Activated CD4-positive, CD25-positive, alpha-beta regulatory T cell (primary cell): Measurements from ENCODE around the gene TSPAN8.
"Not testable (repeated sequence)": the region's sequence is repeated elsewhere in the genome, so short reads cannot be mapped to it uniquely, and the experiment has no call there.

ENCODE experiments used
- DNase-seq, 4 experiments: peaks; one replicate each; lab custom pipeline; 2025; lab: John Stamatoyannopoulos, UW

Gene TSPAN8

GRCh38 chr12:71125949-71126348 is 31.9 kb downstream of the TSPAN8 start:
- DNase-seq: no peak

- DNase-seq: no peak
Measured at GRCh38 chr12:71125515-71125914, 32.3 kb downstream of the TSPAN8 start.

- no peak for DNase-seq
Measured at GRCh38 chr12:71124835-71125460, 32.9 kb downstream of the TSPAN8 start.

DNA sequence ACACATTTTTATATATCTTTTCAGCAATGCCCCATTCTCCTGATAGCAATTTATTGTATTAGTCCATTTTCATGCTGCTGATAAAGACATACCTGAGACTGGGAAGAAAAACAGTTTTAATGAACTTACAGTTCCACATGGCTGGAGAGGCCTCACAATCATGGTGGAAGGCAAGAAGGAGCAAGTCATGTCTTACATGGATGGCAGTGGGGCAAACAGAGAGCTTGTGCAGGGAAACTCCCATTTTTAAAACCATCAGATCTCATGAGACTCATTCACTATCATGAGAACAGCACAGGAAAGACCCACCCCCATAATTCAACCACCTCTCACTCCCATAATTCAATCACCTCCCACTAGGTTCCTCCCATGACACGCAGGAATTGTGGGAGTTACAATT is 44.7 kb downstream of the TSPAN8 start:
- DNase-seq: not testable (repeated sequence)

- no peak for DNase-seq
Measured at GRCh38 chr12:71109834-71110233, 48.0 kb downstream of the TSPAN8 start.

DNA sequence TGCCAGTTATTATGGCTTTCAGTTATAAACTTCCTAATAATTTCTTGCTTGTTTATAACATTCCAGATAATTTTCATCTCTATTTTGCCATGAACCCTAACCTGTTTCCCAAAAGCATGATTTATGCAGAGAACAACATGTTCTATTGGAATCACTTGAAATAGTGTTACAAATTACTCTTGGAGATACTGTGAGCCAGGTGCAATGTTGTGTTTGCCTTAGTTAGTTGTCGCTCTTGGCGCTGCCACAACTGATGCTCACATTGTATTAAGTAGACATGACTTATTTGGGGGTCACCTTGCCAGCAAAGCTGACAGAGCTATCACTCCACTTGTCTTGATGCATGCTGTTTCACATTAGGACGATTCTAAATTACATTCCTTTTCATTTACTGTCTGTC is 49.4 kb downstream of the TSPAN8 start:
- no peak for DNase-seq

DNA sequence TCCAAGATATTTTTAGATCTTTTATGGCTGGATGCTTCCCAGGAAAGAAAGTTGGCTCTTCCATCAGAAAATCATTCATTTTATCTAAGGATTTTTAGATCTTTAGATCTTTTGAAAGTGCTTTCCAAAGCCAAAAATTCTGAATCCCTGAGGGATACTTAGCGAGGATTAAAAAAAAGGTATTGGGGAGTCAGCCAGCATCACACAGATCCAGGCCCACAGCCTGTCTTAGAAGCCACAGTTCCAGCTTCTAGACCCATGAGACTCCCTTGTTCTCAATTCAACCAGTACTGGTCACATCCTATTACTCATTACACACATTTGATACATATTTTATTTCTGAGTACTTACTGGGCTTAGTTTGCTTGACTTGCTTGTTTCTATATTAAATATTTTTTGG is 49.9 kb downstream of the TSPAN8 start:
- no peak for DNase-seq

GRCh38 chr12:71105956-71106355 is 51.8 kb downstream of the TSPAN8 start:
- DNase-seq: no peak

DNA sequence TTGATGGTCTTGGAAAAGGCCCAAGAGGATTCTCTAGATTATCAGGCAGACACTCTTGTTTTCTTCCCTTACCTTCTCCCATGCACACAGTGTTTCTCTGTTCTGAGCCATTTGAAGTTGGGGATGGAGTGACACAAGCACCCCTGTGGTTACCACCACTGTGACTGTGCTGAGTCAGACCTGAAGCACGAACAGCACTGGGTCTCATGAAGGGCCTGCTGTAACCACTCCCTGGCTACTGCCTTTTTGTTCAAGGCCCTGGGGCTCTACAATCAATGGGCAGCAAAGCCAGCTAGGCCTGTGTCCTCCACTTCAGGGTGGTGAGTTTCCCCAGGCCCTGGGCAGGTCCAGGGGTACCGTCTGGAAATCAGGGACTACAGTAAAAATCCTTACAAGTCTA is 65.5 kb downstream of the TSPAN8 start:
- DNase-seq: no peak

DNA sequence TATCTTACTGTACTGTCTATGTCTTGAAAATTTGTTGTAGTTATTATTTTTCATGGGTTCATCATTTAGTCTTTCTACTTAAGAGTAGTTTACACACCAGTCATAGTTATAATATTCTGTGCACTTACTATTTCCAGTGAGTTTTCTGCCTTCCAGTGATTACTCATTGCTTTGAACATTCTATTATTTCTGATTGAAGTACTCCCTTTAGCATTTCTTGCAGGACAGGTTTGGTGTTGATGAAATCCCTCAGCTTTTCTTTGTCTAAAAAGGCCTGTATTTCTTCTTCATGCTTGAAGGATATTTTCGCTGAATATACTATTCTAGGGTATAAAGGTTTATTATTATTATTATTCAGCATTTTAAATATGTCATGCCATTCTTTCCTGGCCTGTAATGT is 66.8 kb downstream of the TSPAN8 start:
- no peak for DNase-seq

DNA sequence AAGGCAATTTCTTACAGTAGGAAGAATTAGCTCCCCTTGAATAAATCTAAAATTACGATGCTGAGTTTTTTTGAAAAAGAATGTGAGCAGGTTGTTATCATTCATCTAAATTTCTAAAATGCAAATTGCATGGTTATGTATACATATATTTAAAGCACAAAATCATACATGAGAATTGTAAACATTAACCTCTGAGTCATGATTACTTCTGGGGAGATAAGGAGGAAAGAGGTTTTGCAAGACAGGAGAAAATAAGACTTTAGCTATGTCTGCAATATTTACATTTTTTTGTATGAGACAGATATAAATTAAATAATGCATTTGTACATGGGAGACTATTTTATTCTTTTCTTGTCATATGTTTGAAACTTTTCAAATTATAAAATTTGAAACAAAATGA is 72.2 kb downstream of the TSPAN8 start:
- DNase-seq: no peak

DNA sequence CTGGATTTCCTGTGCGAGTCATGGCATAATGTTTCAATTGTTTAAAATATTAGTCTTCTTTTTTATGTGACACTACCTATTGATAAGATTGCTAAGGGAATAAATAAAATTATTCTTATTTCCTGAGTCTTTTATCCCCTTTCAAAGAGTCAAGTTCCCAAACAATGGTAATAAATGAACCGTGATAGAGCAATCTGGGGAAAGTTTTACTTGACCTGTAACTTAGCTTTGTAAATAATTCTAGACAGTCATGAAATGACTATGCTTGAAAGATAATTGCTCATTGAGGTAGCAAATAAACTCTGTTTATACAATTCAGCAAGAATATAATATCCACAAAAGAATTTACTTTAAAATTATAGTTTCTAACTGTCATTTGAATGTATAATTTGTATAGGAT is 82.1 kb downstream of the TSPAN8 start:
- DNase-seq: no peak
